Activated effector memory CD4-positive, alpha-beta T cell treated with anti-CD3 and anti-CD28 coated beads, Interleukin-2, amount 50 U/mL, for 16 hours (primary cell): ENCODE results near the gene ADAMTS8.

Experiments
- DNase-seq: peaks from one replicate; pipeline ENCODE4 v3.0.0-alpha.2; 2020

The ADAMTS8 gene

DNA sequence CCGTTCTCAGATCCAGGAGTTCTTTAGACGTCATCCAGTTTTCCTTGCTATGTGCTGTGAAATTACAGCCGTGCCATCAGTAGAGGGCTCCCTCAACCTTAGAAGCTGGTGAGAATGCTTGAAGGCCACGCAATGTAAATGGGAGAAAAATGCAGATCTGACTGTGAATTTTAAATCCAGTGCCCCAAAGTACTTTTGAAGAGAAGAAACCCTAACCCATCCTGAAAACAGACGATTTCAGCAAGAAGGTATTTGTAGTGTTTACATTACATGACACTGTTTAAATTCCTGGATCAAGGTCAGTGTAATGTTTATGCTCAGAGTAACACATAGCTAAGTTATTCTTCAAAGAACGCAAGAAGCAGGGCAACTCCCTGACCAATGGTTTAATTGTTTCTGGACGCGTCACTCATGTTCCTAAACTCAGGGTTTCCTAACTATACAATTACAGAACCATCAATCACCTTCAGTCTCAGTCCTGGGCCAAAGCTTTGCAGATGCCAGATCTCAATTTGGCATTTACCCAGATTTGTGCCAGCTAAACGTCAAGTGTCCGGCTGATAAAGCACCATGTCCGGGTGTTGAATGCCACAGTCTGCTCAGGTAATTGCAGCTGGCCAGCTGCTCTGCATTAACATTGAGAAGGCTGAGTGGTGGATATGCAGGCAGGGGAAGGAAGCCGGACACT lies 38.2 kb downstream of the ADAMTS8 start:
- DNase-seq: no peak

- DNase-seq: no peak
These were observed 39.0 kb downstream of the ADAMTS8 start for GRCh38 chr11:130389335-130389935.

DNA sequence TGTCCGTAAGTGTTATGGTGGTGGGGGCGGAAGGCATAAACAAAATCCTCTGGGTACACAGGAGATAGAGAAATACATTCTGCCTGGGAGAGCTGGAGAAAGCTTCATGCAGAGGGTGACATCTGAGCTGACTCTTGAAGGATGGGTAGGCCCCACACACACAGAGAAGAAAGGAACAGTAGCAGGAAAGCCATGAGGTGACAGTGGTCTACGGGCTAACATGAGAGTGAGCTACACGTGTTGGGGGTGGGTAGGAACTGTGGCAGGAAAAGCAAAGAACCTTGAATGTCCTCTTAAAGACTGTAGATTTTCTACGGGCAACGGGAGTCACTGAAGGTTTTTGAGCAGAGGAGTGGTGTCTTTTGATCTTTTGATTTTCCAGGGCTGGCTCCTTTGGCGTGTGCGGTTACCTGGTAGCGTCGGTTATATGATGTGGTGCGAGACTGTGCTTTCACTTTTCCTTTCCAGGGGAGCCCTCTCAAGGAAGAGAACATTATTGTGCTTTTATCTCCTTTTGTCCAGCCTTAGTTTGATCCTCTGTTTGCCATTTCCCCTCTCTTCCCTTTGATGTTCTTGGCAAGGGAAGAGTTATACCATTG lies 39.7 kb downstream of the ADAMTS8 start:
- DNase-seq: no peak

GRCh38 chr11:130386056-130386455 lies 42.4 kb downstream of the ADAMTS8 start:
- no peak for DNase-seq

- DNase-seq: no peak
These were observed 44.8 kb downstream of the ADAMTS8 start for GRCh38 chr11:130383344-130384211.

DNA sequence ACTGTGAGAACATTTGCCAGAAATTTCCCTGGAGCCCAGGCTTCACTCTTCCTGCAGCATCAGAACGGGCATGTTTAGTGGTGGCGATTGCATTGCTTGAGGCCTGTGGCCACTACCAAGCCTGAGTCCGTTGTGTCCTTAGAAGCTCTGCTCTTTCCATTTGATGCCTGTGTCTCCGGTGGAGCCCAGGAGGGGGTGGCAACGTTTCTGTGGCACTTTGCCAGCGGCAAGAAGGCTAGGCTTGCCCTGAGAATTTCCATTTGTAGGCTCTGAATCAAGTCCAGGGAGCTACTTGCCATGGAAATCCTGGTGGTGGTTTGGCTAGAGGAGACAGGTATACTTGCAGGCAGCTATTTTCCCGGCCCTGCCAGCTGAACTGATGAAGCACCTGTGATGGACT lies 47.1 kb downstream of the ADAMTS8 start:
- DNase-seq: no peak

- no peak for DNase-seq
These were observed 47.6 kb downstream of the ADAMTS8 start for GRCh38 chr11:130380778-130381177.

DNA sequence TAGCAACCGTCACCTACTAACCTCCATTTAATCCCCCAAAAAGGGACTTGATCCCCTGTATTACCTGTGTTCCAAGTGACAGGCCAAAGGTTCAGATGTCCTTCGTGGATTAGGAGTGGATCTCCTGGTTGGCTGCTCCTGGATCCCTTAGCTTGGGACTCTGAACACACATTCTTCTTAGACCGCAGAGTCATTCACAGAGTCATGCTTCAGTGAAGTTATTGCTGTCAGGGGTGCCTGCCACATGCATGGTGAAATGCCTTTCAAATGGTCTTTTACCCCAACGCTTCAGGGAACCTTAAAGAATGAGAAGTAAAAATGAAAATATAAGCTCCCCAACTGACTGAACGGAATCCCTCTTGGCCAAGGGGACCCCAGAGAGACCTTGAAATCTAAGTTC lies 49.1 kb downstream of the ADAMTS8 start:
- DNase-seq: no peak

DNA sequence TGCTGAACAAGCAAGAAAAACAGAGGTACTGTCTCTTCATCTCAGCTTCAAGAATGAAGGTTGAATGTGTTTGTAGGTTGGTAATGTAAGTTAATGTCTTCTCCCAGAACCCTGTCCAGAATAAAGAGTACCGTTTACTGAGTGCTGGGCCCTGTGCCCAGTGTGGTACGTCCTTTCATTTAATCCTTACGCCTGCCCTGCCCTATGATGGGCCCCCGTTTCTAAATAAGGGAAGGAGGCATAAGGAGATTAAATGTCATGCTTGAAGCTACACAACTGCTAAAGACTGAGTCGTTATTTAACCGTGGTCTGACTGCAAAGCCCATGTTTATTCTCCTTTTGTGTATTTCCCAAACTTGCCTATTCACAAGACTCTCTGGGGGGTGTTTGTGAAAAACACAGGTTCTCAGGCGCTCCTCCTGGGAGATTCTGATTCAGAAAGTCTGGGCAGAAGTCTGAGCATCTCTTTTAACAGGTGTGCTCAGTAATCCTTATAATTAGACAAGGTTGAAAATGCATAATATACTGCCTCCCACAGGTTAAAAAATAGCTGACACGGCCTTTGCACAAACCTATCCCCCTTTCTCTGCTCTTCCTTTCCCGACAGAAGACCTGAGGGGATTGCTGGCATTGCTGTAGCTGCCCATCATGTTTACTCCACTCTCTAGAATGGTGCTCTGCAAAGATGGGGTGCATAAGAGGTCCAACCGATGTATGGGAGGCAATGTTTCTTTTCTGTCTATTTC lies 57.4 kb downstream of the ADAMTS8 start:
- no peak for DNase-seq

GRCh38 chr11:130369713-130370112 lies 58.7 kb downstream of the ADAMTS8 start:
- DNase-seq: no peak

GRCh38 chr11:130369141-130369691 lies 59.2 kb downstream of the ADAMTS8 start:
- no peak for DNase-seq

DNA sequence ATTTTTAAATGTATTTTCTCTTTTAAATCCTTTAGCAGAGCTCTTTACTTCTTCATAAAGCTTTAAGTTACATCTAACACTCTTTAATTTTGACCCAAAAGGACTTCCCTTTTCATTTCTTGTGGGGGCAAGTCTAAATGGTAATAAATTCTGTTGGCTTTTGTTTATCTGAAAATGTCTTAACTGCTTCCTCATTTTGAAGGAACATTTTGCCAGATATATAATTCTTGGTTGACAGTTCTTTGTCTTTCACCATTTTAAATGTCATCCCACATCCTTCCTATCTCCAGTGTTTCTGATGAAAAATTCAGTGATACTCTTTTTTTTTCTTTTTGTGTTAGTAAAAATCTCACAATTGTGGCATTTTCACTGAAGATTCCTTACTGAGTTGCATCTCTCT lies 69.0 kb downstream of the ADAMTS8 start:
- no peak for DNase-seq

DNA sequence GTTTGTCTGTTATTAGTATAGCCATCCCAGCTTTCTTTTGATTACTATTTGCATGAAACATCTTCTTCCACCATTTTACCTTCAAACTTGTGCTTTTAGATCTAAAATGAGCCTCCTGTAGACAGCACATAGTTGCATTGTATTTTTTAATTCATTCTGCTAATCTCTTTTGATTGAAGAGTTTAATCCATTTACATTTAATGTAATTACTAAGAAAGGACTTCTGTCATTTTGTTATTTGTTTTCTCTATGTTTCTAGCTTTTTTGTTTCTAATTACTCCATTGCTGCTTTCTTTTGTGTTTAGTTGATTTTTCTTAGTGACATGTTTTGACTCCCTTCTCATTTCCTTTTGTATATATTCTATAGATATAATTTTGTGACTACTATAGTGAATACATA lies 70.0 kb downstream of the ADAMTS8 start:
- DNase-seq: no peak
